ENCODE results near the gene SPNS2. TPM values are rescaled to one million over a fixed set of nuclear protein-coding genes. Genes with fewer than 3 reads are reported as not detected.

The SPNS2 gene
- total and polyA plus RNA-seq, 2 of the 8 experiments (the other 6 are each of a cell fraction or from before 2014, with no cell fraction given): 1.2 to 1.5 TPM

DNA sequence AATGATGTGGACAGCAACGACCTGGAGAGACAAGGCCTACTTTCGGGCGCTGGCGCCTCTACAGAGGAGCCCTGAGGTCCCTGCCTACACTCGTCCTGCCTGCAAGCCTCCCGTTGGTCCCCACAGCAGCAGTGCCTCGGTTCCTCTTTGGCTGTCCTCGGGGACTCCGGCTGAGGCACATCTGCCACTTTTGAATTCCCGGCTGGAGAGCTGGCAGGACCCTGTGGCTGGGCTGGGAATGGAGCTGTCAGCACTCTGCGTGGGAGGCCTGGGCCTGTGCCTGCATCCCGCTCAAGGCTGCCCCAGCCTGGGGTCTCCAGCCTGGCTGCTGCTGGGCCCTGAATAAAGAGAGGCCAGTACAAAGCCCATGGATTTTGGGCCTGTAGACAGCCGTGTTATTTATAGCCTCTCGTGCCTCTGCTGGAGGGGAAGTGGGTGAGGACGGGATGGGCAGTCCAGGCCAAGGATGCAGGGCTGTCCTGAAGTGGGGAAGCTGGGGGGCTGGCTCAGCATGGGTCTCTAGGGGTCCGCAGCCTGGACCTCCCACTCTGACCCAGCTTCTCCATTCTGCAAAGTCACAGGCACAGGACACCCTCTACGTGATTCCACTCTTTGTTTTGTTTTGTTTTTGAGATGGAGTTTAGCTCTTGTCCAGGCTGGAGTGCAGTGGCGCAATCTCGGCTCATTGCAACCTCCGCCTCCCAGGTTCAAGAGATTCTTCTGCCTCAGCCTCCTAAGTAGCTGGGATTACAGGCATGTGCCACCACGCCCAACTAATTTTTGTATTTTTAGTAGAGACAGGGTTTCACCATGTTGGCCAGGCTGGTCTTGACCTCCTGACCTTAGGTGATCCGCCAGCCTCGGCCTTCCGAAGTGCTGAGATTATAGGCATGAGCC lies 10.6 kb upstream of the SPNS2 start (continued):
- TF ChIP-seq, protein P1, sequence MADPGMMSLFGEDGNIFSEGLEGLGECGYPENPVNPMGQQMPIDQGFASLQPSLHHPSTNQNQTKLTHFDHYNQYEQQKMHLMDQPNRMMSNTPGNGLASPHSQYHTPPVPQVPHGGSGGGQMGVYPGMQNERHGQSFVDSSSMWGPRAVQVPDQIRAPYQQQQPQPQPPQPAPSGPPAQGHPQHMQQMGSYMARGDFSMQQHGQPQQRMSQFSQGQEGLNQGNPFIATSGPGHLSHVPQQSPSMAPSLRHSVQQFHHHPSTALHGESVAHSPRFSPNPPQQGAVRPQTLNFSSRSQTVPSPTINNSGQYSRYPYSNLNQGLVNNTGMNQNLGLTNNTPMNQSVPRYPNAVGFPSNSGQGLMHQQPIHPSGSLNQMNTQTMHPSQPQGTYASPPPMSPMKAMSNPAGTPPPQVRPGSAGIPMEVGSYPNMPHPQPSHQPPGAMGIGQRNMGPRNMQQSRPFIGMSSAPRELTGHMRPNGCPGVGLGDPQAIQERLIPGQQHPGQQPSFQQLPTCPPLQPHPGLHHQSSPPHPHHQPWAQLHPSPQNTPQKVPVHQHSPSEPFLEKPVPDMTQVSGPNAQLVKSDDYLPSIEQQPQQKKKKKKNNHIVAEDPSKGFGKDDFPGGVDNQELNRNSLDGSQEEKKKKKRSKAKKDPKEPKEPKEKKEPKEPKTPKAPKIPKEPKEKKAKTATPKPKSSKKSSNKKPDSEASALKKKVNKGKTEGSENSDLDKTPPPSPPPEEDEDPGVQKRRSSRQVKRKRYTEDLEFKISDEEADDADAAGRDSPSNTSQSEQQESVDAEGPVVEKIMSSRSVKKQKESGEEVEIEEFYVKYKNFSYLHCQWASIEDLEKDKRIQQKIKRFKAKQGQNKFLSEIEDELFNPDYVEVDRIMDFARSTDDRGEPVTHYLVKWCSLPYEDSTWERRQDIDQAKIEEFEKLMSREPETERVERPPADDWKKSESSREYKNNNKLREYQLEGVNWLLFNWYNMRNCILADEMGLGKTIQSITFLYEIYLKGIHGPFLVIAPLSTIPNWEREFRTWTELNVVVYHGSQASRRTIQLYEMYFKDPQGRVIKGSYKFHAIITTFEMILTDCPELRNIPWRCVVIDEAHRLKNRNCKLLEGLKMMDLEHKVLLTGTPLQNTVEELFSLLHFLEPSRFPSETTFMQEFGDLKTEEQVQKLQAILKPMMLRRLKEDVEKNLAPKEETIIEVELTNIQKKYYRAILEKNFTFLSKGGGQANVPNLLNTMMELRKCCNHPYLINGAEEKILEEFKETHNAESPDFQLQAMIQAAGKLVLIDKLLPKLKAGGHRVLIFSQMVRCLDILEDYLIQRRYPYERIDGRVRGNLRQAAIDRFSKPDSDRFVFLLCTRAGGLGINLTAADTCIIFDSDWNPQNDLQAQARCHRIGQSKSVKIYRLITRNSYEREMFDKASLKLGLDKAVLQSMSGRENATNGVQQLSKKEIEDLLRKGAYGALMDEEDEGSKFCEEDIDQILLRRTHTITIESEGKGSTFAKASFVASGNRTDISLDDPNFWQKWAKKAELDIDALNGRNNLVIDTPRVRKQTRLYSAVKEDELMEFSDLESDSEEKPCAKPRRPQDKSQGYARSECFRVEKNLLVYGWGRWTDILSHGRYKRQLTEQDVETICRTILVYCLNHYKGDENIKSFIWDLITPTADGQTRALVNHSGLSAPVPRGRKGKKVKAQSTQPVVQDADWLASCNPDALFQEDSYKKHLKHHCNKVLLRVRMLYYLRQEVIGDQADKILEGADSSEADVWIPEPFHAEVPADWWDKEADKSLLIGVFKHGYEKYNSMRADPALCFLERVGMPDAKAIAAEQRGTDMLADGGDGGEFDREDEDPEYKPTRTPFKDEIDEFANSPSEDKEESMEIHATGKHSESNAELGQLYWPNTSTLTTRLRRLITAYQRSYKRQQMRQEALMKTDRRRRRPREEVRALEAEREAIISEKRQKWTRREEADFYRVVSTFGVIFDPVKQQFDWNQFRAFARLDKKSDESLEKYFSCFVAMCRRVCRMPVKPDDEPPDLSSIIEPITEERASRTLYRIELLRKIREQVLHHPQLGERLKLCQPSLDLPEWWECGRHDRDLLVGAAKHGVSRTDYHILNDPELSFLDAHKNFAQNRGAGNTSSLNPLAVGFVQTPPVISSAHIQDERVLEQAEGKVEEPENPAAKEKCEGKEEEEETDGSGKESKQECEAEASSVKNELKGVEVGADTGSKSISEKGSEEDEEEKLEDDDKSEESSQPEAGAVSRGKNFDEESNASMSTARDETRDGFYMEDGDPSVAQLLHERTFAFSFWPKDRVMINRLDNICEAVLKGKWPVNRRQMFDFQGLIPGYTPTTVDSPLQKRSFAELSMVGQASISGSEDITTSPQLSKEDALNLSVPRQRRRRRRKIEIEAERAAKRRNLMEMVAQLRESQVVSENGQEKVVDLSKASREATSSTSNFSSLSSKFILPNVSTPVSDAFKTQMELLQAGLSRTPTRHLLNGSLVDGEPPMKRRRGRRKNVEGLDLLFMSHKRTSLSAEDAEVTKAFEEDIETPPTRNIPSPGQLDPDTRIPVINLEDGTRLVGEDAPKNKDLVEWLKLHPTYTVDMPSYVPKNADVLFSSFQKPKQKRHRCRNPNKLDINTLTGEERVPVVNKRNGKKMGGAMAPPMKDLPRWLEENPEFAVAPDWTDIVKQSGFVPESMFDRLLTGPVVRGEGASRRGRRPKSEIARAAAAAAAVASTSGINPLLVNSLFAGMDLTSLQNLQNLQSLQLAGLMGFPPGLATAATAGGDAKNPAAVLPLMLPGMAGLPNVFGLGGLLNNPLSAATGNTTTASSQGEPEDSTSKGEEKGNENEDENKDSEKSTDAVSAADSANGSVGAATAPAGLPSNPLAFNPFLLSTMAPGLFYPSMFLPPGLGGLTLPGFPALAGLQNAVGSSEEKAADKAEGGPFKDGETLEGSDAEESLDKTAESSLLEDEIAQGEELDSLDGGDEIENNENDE (IDR thresholded peaks at IDR 0.05; ENCODE audit: insufficient replicate concordance, low read length): no peak
- TF ChIP-seq, protein P2, sequence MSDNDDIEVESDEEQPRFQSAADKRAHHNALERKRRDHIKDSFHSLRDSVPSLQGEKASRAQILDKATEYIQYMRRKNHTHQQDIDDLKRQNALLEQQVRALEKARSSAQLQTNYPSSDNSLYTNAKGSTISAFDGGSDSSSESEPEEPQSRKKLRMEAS (IDR thresholded peaks at IDR 0.05): no peak
- TF ChIP-seq SP4 (IDR thresholded peaks at IDR 0.05; ENCODE audit: low read length): no peak
